ENCODE data around the gene RNASE12.
"Not testable (repeated sequence)": the region's sequence is repeated elsewhere in the genome, so short reads cannot be mapped to it uniquely, and the experiment has no call there.

RNASE12 gene

DNA sequence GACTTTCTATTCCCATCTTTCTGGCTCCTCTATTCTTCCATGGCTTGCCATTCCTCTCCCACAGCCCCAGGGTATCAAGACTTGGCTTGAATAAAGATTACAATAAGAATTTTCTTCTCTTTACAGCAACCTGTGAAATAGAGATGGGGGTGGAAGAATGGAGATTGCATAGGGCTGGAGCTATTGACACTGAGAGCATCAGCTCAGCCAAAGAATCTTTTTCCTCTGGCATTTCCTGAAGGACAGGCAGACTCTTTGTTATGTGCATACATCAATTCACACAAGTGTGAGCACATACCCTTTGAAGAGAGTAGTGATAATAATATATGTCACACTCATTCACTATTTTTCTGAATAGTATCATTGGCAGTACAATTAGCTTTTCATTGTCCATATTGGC is 8.0 kb downstream of the RNASE12 start:
- in situ Hi-C loops (cut with HindIII; ENCODE audit: low sequenced_read_pairs), result no loop called here

GRCh38 chr14:20580242-20580641 is 10.9 kb downstream of the RNASE12 start:
- in situ Hi-C loops (cut with HindIII; ENCODE audit: low sequenced_read_pairs), result no loop called here

GRCh38 chr14:20578784-20579502 is 12.2 kb downstream of the RNASE12 start:
- in situ Hi-C loops (cut with HindIII; ENCODE audit: low sequenced_read_pairs), result no loop called here

- in situ Hi-C loops (cut with HindIII; ENCODE audit: low sequenced_read_pairs), result no loop called here
Measured at GRCh38 chr14:20578325-20578724, 12.9 kb downstream of the RNASE12 start.

DNA sequence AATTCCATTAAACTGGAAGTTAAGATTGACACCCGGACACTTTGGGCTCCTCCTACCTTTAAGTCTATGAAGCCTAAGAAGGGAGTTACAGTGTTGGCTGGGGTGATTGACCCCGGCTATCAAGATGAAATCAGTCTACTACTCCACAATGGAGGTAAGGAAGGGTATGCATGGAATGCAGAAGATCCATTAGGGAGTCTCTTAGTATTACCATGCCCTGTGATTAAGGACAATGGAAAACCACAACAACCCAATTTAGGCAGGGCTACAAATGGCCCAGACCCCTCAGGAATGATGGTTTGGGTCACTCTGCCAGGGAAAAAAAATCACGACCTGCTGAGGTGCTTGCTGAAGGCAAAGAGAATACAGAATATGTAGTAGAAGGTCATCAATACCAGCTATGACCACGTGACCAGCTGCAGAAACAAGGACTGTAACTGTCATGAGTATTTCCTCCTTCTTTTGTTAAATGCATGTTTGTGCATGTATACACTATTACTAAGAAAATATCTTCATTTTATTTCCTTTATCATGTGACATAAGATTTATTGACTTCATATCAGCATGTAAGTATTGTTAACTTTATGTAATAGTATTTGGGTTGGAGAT is 18.7 kb downstream of the RNASE12 start:
- in situ Hi-C loops (cut with HindIII; ENCODE audit: low sequenced_read_pairs), result not testable (repeated sequence)

- in situ Hi-C loops (cut with HindIII; ENCODE audit: low sequenced_read_pairs), result not testable (repeated sequence)
Measured at GRCh38 chr14:20570720-20571119, 20.5 kb downstream of the RNASE12 start.

- in situ Hi-C loops (cut with HindIII; ENCODE audit: low sequenced_read_pairs), result not testable (repeated sequence)
Measured at GRCh38 chr14:20569865-20570264, 21.3 kb downstream of the RNASE12 start.

- in situ Hi-C loops (cut with HindIII; ENCODE audit: low sequenced_read_pairs), result no loop called here
Measured at GRCh38 chr14:20569066-20569465, 22.1 kb downstream of the RNASE12 start.

DNA sequence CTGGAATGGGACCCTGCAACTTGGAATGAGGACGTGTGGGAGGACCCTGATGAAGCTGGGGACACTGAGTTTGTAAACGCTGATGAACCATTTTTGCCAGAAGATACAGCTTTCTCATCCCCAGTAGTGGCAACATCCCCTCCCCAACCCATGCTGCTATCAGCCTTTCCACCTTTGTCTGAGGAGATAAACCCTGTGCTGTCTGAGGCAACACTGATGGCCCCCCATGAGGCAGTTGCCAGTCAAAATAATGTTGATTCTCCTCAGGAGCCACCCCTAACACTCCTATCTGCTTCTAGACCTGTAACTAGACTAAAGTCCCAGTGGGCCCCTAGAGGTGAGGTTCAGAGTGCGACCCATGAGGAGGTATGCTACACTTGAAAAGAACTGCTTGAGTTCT is 22.8 kb downstream of the RNASE12 start:
- in situ Hi-C loops (cut with HindIII; ENCODE audit: low sequenced_read_pairs), result no loop called here

DNA sequence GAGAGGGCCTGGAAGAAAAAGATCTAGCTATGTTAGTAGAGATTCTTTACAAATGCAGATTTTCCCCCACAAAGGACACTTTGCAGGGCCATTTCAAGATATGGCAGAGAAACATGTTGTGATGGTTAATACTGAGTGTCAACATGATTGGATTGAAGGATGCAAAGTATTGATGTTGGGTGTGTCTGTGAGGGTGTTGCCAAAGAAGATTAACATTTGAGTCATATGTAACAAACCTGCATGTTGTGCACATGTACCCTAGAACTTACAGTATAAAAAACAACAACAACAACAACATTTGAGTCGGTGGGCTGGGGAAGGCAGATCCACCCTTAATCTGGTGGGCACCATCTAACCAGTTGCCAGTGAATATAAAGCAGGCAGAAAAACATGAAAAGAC is 24.0 kb downstream of the RNASE12 start:
- in situ Hi-C loops (cut with HindIII; ENCODE audit: low sequenced_read_pairs), result not testable (repeated sequence)

DNA sequence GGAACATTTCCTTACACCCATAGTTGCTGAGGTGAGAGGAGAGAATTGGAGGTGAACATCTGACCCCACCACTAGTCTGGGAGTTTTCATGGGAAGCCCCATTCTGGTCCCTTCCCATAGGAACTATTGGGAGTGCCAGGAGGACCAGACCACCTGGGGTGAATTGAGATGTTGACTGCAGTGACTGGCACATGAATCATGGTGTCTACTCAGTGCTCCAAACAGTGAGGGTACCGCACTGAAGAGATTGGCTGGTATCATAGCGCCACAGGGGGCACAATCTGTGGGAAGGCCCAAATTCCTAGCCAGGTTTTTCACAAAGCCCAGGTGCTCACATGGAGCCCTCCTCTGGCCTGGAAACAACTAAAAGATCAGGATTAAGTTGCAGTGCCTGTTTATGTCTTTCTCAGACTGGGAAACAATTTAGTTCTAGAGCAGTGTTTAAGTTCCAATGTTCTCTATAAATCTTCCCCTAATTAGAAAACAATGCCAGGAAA is 26.6 kb downstream of the RNASE12 start:
- in situ Hi-C loops (cut with HindIII; ENCODE audit: low sequenced_read_pairs), result no loop called here

GRCh38 chr14:20563971-20564370 is 27.2 kb downstream of the RNASE12 start:
- in situ Hi-C loops (cut with HindIII; ENCODE audit: low sequenced_read_pairs), result no loop called here

- in situ Hi-C loops (cut with HindIII; ENCODE audit: low sequenced_read_pairs), result no loop called here
Measured at GRCh38 chr14:20560961-20561360, 30.2 kb downstream of the RNASE12 start, which contains the start of gene RNASE9. TSS of gene RNASE9 (minus strand) at chr14:20561047.

DNA sequence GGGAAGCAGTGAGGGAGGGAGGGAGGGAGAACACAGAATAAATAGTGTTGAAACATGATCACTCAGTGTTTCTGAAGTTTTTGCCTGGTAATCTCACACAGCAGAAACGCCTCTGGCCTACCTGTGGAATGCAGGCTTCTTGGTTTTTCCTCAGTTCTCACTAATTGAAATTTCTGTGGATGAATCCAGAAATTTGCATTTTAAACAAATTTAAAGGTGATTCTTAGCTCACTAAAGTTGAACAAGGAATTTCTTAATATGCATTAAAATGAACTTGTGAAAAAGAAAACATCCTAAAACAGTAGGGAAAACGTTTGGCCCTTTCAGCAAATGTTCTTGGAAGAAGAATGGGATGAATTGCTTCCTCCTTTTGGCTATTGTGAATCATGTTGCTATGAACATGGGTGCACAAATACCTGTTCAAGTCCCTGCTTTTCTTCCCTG is 31.7 kb downstream of the RNASE12 start:
- in situ Hi-C loops (cut with HindIII; ENCODE audit: low sequenced_read_pairs), result no loop called here

GRCh38 chr14:20557212-20557542 is 34.0 kb downstream of the RNASE12 start:
- in situ Hi-C loops (cut with HindIII; ENCODE audit: low sequenced_read_pairs), result no loop called here

DNA sequence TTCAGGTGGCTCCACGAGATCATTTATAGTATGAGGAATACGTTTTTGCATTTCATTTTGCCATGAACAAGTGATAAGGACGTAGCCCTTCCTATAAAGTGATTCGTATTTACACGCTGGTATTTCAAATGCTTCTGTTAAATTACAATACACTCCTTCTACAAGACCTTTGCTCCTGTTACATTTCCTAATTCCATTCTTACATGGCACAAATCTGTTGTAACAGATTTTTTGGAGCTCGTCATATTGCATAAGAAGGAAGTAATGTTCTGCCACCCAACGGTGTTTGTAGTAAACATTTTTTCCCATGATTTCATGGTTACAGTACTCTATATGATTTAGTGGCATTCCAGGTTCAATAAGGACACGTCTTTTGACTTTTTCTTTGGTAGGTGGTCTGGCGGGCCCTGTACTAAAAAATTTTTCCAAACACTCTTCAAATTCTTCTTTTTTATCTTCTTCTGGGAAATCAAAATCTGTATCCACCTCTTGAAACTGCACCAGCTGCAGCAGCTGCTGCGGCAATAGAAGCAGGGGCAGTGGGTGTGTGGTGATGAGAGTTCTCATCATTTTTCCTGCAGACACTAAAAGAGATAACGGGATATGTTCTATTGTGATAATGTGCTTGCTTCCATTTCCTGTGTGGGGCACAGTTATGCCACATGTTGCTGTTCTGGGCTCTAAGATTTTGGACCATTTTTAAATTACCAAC is 34.5 kb downstream of the RNASE12 start:
- in situ Hi-C loops (cut with HindIII; ENCODE audit: low sequenced_read_pairs), result no loop called here

GRCh38 chr14:20555845-20556244 is 35.3 kb downstream of the RNASE12 start:
- in situ Hi-C loops (cut with HindIII; ENCODE audit: low sequenced_read_pairs), result no loop called here

DNA sequence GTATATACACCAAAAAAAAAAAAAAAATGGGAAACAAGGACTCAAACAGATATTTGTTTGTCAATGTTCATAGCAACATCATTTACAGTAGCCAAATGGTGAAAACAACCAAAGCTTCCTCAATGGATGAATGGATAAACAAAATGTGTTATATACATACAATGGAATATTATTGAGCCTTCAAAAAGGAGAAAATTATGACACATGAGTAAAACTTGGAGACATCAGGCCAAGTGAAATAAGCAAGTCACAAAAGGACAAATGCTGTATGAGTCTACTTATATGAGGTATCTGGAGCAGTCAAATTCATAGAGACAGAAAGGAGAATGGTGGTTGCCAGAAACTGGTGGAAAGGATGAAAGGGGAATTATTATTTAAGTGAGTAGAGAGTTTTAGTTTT is 38.2 kb downstream of the RNASE12 start:
- in situ Hi-C loops (cut with HindIII; ENCODE audit: low sequenced_read_pairs), result no loop called here

GRCh38 chr14:20551606-20552005 is 39.6 kb downstream of the RNASE12 start:
- in situ Hi-C loops (cut with HindIII; ENCODE audit: low sequenced_read_pairs), result no loop called here

DNA sequence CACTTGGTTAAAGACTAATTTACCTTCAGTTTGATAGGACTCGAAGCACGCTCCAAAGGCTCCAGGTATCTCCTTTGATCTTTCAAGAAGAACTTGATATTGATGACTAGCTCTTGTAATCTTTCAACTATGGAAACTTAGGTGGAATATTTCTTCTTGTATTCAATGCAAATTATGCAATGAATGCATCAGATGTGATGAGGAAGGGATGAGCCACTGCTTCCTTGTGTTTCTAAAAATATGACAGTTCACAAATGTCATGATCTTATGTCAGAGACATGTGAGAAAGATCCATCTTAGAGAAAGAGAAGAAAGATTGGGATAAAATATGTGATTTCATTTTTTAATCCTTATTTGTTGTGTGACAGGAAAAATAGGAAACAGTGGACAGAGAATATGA is 40.2 kb downstream of the RNASE12 start:
- in situ Hi-C loops (cut with HindIII; ENCODE audit: low sequenced_read_pairs), result no loop called here

- in situ Hi-C loops (cut with HindIII; ENCODE audit: low sequenced_read_pairs), result no loop called here
Measured at GRCh38 chr14:20548414-20549158, 42.6 kb downstream of the RNASE12 start.

Data from DLD1 (cell line).